Hepatocyte (in vitro differentiated cells): ENCODE results near the gene MTPN. TPM values are rescaled to one million over a fixed set of nuclear protein-coding genes. Genes with fewer than 3 reads are reported as not detected.

Source experiments
- DNase-seq: peaks from one replicate; pipeline ENCODE4 v3.0.0-alpha.2; 2016; ENCODE audit warnings: low spot score
- H2AFZ ChIP-seq: fragments of 200-600 bp; sonication (generic); 2 replicates; pipeline ENCODE4 v1.6.0; 2016; ENCODE audit warnings: antibody characterized with exemption, mild to moderate bottlenecking
- H3K27ac ChIP-seq: fragments of 200-600 bp; sonication (generic); 2 replicates; pipeline ENCODE4 v1.5.1; 2016; ENCODE audit warnings: mild to moderate bottlenecking
- H3K27me3 ChIP-seq: fragments of 200-600 bp; sonication (generic); 2 replicates; pipeline ENCODE4 v1.6.1; 2016
- H3K36me3 ChIP-seq: fragments of 200-600 bp; sonication (generic); replicated peaks from 2 replicates; pipeline ENCODE4 v1.5.1; 2016; ENCODE audit warnings: low read depth; ENCODE audit not compliant: insufficient read depth
- H3K4me1 ChIP-seq: fragments of 200-600 bp; sonication (generic); 2 replicates; pipeline ENCODE4 v1.5.1; 2016; ENCODE audit warnings: mild to moderate bottlenecking, moderate library complexity; ENCODE audit not compliant: insufficient read depth
- H3K4me2 ChIP-seq: fragments of 200-600 bp; sonication (generic); 2 replicates; pipeline ENCODE4 v1.6.0; 2016
- H3K4me3 ChIP-seq: fragments of 200-600 bp; sonication (generic); 2 replicates; pipeline ENCODE4 v1.5.1; 2016; ENCODE audit warnings: mild to moderate bottlenecking
- H3K79me2 ChIP-seq: fragments of 200-600 bp; sonication (generic); 2 replicates; pipeline ENCODE4 v1.6.0; 2017; ENCODE audit warnings: mild to moderate bottlenecking
- H3K9me2 ChIP-seq: fragments of 200-600 bp; sonication (generic); replicated peaks from 2 replicates; pipeline ENCODE4 v1.6.0; 2017; ENCODE audit warnings: mild to moderate bottlenecking; ENCODE audit not compliant: insufficient read depth
- H3K9me3 ChIP-seq: fragments of 200-600 bp; sonication (generic); 2 replicates; pipeline ENCODE4 v1.5.1; 2016; ENCODE audit warnings: low read depth, mild to moderate bottlenecking
- H4K20me1 ChIP-seq: fragments of 200-600 bp; sonication (generic); 2 replicates; pipeline ENCODE4 v1.6.0; 2016; ENCODE audit warnings: mild to moderate bottlenecking; ENCODE audit not compliant: insufficient read depth, poor library complexity, severe bottlenecking
- EZH2 ChIP-seq: fragments of 200-600 bp; sonication (generic); IDR thresholded peaks from 2 replicates; pipeline ENCODE4 v1.6.1; 2016; ENCODE audit warnings: antibody characterized with exemption, mild to moderate bottlenecking, borderline replicate concordance
- EZH2phosphoT487 ChIP-seq: fragments of 200-600 bp; sonication (generic); IDR thresholded peaks from one replicate; pipeline ENCODE4 v1.6.1; 2018; ENCODE audit warnings: antibody characterized with exemption, mild to moderate bottlenecking, low read depth, moderate library complexity; ENCODE audit not compliant: unreplicated experiment, severe bottlenecking
- WGBS: methylation state at CpG from one replicate; pipeline ENCODE4 v1.1.6; 2016; ENCODE audit warnings: low lambda C conversion rate; ENCODE audit errors: missing lambda C conversion rate; 5-methylcytosine and 5-hydroxymethylcytosine counted together
- polyA plus RNA-seq: library from polyadenylated mRNA; unstranded; fragments of >200 nt; fragmentation: Nextera tagmentation; extraction: Ambion mirVana; gene quantifications from 2 replicates; pipeline ENCODE4 v1.2.1, GENCODE V29; 2016
- total RNA-seq: library from RNA; depleted of rRNA; stranded (reverse); fragments of >200 nt; gene quantifications from 2 replicates; pipeline ENCODE4 v1.2.3, GENCODE V29; 2014
- TF ChIP-seq, protein P1 (sequence below): fragments of 200-600 bp; sonication (generic); IDR thresholded peaks from 2 replicates; pipeline ENCODE4 v1.5.1; 2016; ENCODE audit warnings: antibody characterized with exemption, mild to moderate bottlenecking; ENCODE audit not compliant: poor library complexity

Gene MTPN
- total and polyA plus RNA-seq, 2 experiments from 2014 or later: 32.8 to 131 TPM

DNA sequence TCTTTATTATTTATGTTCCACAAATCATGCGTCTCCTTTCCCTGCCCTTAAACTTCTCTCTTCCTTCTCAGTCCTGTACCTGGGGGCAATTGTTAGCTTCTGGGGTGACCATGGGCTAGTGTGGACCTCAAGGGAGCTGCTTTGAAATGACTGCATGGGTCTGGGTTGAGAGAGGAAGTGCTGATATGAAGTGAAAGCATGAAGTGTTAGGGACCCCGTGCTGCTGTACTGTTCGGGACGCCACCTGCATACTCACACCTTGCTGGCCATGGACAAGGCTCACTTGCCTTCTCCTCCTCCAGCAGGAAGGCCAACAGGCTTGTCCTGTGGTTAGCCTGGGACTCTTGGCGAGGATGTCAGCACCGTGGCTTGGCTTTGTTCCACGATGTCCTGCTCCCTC lies 56.7 kb downstream of the MTPN start:
- Histone ChIP-seq H3K4me1 (no peaks in the 10 kb centered on the region), H3K27ac (no peak overlapping the region), H3K9me2 (no peaks in the 10 kb centered on the region), H3K36me3 (no peaks in the 10 kb centered on the region), H3K79me2 (no peaks in the 10 kb centered on the region), H4K20me1 (no peaks in the 10 kb centered on the region), H3K9me3 (no peaks in the 10 kb centered on the region), H3K4me2 (no peak overlapping the region), H3K4me3 (no peak overlapping the region), H3K27me3 (no peaks in the 10 kb centered on the region), H2AFZ (no peak overlapping the region)
- no peak for DNase-seq
- WGBS: 95% methylated on average over 7 of the region's 7 CpGs
- TF ChIP-seq EZH2 (no peak), EZH2phosphoT487 (no peak)
- TF ChIP-seq, protein P1, sequence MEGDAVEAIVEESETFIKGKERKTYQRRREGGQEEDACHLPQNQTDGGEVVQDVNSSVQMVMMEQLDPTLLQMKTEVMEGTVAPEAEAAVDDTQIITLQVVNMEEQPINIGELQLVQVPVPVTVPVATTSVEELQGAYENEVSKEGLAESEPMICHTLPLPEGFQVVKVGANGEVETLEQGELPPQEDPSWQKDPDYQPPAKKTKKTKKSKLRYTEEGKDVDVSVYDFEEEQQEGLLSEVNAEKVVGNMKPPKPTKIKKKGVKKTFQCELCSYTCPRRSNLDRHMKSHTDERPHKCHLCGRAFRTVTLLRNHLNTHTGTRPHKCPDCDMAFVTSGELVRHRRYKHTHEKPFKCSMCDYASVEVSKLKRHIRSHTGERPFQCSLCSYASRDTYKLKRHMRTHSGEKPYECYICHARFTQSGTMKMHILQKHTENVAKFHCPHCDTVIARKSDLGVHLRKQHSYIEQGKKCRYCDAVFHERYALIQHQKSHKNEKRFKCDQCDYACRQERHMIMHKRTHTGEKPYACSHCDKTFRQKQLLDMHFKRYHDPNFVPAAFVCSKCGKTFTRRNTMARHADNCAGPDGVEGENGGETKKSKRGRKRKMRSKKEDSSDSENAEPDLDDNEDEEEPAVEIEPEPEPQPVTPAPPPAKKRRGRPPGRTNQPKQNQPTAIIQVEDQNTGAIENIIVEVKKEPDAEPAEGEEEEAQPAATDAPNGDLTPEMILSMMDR: no peak

DNA sequence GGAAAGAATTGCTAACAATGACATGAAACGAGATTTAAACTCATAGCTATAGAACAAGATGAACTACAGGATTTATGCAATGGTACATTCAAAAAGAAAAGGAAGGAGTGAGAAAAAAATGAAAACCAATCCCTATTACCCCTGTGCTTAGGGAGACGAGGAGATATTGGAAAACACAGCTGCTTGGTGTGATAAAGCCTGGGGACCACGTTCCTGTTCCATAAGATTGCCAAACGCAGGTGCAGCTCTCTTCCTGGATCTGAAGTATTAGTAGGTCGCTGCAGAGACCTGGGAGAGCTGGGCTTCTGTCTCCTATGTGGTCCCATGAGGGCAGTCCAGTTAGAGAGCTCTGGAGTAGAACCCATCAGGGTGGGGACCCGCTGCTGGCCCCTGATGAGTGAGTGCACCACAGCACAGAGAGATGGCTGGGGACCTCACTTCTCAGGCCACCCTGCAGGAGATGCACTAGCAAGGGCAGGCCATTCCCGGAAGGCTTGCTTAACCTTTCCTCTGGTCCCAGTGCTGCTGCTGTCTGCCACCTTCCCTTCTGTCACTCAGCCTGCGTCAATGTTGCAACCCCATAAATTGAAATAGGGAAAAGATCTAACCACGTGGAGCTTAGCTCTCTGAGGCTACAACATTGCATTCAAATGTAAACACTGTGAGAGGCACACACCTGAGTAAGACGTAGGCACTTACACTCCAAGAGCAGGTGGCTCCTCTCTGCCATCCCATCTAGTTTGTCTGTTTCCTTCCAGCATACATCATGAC lies 57.9 kb downstream of the MTPN start:
- H3K9me3 ChIP-seq: no peaks in the 10 kb centered on the region
- H3K27ac ChIP-seq: no peak overlapping the region
- no peaks in the 10 kb centered on the region for H3K9me2 ChIP-seq
- no peaks in the 10 kb centered on the region for H3K79me2 ChIP-seq
- no peaks in the 10 kb centered on the region for H3K36me3 ChIP-seq
- TF ChIP-seq, protein P1: no peak
- TF ChIP-seq EZH2phosphoT487 (no peak), EZH2 (no peak)
- H4K20me1 ChIP-seq: no peaks in the 10 kb centered on the region
- no peaks in the 10 kb centered on the region for H3K27me3 ChIP-seq
- WGBS: 79% methylated on average over 10 of the region's 10 CpGs
- H3K4me3 ChIP-seq: no peak overlapping the region
- H2AFZ ChIP-seq: no peak overlapping the region
- DNase-seq: no peak
- H3K4me1 ChIP-seq: no peaks in the 10 kb centered on the region
- no peak overlapping the region for H3K4me2 ChIP-seq

DNA sequence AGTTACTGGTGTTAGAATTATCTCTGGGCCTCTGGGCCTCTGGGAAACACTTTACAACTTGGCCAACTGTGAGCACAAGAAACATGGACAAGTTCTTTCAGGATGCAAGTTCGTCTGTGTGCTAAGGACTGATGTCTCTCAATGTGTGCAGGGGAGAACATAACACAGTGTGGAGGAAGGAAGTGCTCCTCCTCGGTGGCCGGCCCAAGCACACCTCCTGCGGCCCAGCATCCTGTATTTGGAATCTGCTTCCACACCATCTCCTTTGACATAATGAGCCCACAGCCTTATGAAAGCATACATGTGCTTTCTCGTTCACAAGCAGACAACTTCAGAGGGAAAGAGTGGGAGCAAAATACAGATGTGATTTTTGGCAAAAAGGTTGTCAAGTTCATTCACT lies 59.0 kb downstream of the MTPN start:
- no peak overlapping the region for H3K4me3 ChIP-seq
- no peak for DNase-seq
- H3K4me1 ChIP-seq: no peaks in the 10 kb centered on the region
- 89% methylated on average over 5 of the region's 5 CpGs for WGBS
- no peak overlapping the region for H3K27ac ChIP-seq
- H3K27me3 ChIP-seq: no peaks in the 10 kb centered on the region
- no peaks in the 10 kb centered on the region for H4K20me1 ChIP-seq
- no peaks in the 10 kb centered on the region for H3K9me3 ChIP-seq
- H3K79me2 ChIP-seq: no peaks in the 10 kb centered on the region
- no peaks in the 10 kb centered on the region for H3K36me3 ChIP-seq
- no peaks in the 10 kb centered on the region for H3K9me2 ChIP-seq
- no peak overlapping the region for H2AFZ ChIP-seq
- TF ChIP-seq EZH2 (no peak), EZH2phosphoT487 (no peak)
- TF ChIP-seq, protein P1: no peak
- H3K4me2 ChIP-seq: no peak overlapping the region
